ENCODE measurements around the gene TMEM151A.
A peak's percentile ranks its signal among the peaks of the same experiment; 100 is the strongest.

The TMEM151A gene

GRCh38 chr11:66331542-66332370, 40.1 kb downstream of the TMEM151A start:
- DNase-seq (ENCODE audit: low read depth): no peak

DNA sequence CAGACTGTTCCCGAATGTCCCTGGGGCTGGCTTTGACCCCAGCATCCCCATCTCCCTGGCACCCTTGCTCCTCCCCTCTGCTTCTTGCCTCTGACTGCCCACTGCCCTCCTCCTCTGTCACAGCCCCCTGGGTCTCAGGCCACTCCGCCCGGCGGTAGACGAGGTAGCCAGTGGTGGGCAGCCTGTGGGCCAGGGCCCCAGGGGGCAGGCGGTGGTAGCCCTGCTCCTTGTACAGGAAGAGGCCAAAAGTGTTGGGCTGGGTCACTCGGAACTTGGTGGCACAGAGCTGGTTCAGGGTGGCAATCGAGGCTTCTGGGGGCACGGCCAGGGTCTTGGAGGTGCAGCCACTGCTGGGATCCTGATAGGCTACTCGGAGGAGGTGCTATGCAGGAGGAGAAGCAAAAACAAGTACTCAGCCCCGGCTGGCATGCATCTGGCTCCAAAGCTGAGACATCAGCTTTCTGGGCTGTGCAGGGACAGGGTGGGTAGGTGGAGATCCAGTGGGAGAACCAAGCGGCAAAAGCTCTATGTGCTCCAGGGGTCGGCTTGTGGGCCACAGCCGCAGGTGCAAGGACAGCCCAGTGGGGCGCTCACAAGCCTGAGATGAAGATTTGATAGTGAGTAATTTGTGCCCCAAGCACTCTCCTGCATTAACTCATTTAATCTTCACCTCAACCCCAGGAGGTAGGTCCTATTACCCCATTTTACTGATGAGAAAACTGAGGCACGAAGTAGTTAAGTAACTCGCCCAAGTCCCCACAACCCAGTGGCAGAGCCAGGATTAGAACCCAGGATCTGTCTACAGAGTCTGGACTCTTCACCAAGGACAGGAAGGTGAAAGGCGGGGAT, 40.9 kb downstream of the TMEM151A start:
- H3K4me3 ChIP-seq (ENCODE audit: low read depth, low read length): no peak overlapping the region
- no peak for DNase-seq (ENCODE audit: low read depth)

More at GRCh38 chr11:66331542-66332370, 40.1 kb downstream of the TMEM151A start:
- H3K4me3 ChIP-seq (ENCODE audit: low read depth, low read length): no peak overlapping the region

- peak overlapping the region; percentile 77 for H3K4me3 ChIP-seq (ENCODE audit: low read depth, low read length)
- DNase-seq (ENCODE audit: low read depth): no peak
Measured at GRCh38 chr11:66333220-66333877, 41.7 kb downstream of the TMEM151A start.

DNA sequence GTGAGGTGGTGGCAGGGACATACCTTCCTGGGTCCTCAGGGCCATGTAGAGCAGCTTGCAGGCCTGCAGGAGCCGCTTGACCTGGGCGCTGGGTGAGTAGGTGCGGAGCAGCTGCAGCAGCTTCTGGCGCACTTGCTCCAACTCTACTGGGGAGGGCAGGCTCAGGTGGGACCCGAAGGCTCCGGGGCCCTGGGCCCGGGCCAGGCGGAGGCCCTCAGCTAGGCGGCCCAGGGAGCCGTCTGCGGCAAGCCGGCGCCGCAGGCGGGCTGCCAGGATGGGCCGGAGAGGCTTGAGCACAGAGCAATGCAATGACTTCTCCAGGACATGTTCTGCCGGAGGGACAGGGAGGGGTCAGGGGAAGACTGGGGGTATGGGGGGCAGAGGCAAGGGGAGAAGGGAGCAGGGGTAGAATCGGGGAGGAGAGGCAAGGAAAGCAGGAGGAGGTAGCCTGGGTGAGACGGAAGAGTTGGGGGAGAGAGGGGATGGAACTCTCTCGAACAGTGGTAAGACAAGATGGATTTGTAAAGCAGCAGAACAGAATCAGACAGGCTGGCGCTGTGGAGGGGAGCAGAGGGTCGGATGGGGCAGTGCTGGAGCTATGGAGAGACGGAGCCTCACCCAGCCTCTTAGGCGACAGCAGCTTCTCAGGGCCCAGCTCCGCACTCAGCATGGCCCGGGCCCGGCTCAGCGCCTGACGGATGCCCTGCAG, 42.4 kb downstream of the TMEM151A start:
- H3K4me3 ChIP-seq (ENCODE audit: low read depth, low read length): peak overlapping the region; percentile 77

GRCh38 chr11:66334605-66335442, 43.1 kb downstream of the TMEM151A start:
- no peak for DNase-seq (ENCODE audit: low read depth)
- H3K4me3 ChIP-seq (ENCODE audit: low read depth, low read length): peak overlapping the region; percentile 77

More for the DNA sequence above, 42.4 kb downstream of the TMEM151A start:
- DNase-seq (ENCODE audit: low read depth): no peak

DNA sequence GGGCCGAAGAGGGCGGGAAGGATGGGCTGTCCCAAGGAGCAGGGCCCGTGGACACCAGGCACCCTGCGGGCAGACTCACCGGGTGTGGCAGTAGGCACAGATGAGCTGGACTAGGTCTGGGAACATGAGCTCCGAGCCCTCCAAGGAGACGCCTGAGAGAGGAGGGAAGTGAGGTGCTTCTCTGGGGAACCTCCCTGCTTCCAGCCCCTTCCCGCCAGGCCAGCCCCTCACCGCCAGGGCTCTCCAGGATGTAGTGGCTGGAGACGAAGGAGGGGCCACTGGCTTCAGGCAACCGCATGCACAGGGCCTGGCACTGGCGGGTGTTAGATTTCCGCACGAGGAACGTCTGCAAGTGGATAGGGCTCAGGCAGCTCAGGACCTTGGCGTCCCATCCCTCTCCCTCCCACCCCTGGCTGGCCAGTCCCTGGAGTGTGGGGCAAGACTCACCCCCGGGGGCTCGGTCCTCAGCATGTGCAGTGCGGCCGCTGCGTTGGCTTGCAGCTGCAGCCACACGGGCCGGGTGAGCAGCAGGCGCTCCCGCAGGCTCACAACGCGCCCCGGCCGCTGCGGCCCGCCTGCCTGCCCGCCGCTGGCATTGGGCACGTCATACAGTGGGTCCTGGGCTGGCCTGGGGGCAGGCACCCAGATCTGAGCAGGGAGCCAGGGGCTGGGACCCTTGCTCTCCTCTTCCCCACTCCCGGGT, 44.0 kb downstream of the TMEM151A start:
- H3K4me3 ChIP-seq (ENCODE audit: low read depth, low read length): peak overlapping the region; percentile 77
- DNase-seq (ENCODE audit: low read depth): no peak

DNA sequence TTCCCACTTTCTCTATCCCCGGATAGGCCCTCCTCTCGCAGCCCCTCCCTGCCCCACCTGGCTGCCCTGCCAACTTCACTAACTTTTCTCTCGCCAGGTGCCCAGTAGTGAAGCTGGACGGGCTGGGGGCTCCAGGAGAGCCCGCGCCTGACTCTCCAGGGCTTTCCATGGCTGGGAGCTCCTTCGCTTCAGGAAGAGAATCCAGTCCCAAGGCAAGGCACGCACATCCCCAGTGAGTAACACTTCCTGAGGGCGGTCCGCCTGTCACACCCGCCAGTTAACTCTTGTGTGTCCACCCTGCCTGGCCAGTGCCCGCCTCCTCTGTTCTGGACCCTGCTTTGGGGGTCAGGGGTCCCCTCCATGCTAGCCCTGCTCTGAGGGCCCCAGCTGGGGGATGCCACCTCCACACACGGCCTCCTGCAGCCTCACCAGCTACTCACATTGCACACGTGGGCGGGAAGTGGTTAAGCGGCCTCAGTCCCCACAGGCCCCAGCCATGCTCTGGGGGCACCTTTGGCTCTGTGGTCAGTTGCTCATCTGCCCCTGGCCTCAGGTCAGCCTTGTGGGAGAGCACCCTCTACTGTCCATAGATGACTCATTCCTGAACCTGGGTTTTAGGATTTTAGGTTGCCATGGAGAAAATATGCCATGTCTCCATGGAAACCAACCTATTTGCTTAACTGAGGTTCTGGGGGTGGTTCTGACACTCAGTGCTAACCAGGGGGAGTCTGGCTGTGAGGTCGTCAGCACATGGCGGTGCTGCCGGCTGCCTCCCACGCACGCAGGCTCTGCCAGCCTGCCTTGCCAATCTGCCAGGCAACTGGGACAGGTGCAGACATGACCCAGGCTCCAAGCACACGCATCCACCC, 44.8 kb downstream of the TMEM151A start, which contains the start of gene RIN1:
Gene RIN1 (minus strand): TSS at position 201 of the 869 bp plus-strand sequence. CDS start 32 bp downstream, at position 169.
- peak within 1 kb of the TSS; percentile 77 for H3K4me3 ChIP-seq (ENCODE audit: low read depth, low read length)
- peak; percentile 98 for DNase-seq (ENCODE audit: low read depth)

DNA sequence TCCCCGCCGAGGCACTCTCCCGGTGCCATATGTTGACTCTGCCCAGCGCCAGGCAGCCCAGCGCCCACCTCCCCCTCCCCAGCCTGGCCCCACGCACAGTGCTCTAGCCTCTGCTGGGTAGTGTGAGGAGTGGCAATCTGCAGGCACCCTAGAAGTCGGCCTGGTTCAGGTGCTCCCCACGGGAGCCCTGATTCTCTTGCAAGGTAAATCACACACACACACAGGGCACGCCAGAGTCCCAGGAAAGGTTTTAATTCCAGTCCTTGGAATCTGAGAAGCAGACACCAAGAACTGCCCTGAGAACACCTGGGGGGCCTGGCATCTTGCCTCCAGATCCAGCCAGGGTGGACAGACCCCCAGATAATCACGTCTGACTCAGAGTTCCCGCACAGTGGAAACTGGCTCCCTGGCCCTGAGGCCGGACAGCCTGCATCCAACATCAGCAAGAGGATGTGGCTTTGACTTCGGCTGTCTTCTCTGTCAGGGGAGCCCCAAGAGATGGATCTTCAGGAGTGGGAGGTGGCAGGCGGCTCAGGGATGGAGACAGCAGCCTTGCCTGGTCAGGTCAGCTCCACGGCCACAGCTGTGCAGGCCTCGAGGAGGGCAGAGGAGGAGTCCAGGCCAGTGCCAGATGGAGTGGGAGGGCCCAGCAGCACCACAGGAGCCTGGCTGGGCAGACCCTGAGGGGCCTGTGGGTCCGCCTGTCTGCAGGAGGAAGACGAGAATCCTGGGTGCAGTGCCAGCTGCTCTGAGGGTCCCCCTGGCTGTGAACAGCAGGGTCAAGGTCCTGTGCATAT, 45.6 kb downstream of the TMEM151A start:
- H3K4me3 ChIP-seq (ENCODE audit: low read depth, low read length): no peak overlapping the region
- DNase-seq (ENCODE audit: low read depth): no peak

- DNase-seq (ENCODE audit: low read depth): no peak
- no peak overlapping the region for H3K4me3 ChIP-seq (ENCODE audit: low read depth, low read length)
Measured at GRCh38 chr11:66338276-66339161, 46.8 kb downstream of the TMEM151A start.

GRCh38 chr11:66339162-66339675, 47.5 kb downstream of the TMEM151A start:
- no peak for DNase-seq (ENCODE audit: low read depth)
- no peak overlapping the region for H3K4me3 ChIP-seq (ENCODE audit: low read depth, low read length)

- no peak overlapping the region for H3K4me3 ChIP-seq (ENCODE audit: low read depth, low read length)
- DNase-seq (ENCODE audit: low read depth): no peak
Measured at GRCh38 chr11:66339686-66340483, 48.2 kb downstream of the TMEM151A start.

DNA sequence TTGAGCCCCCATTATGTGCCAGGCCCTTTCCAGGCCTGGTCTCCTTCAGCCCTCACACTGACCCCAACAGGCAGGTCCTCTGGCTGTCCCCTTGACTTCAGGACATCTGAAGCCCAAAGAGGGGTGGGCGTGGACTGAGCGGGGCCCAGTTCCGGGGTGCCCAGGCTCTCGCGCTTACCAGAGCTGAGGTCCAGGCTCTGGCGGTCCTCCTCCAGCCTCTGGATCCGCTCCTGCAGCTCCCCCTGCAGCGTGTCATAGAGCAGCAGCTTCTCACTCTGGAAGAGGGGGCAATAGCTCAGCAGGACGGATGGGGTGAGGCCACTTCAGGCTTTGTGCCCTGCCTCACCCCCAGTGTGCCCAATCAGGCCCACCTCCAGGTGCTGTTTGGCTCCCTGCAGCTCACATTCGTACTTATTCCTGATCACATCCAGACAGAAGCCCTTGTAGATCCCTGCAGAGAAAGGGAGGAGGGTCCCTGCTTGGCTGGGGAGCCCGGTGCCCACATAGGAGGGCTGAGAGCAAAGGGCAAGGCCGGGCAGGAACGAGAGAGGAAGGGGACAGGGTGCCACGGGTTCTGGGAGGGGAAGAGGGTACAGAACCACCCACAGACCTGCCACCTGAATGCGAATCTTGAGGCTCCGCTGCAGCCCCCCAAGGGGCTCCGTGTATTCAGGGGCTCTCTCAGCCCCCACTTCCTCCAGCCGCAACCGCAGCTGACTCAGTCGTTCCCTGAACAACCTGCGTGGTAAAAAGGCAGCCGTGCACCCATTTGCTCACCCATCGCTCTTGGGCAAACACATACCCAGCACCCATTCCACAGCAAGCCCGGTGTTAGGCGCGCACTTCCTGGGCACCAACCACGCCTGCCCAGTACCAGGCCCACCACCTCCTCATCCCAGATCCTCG, 49.2 kb downstream of the TMEM151A start:
- H3K4me3 ChIP-seq (ENCODE audit: low read depth, low read length): no peak overlapping the region
- DNase-seq (ENCODE audit: low read depth): no peak

- DNase-seq (ENCODE audit: low read depth): no peak
- H3K4me3 ChIP-seq (ENCODE audit: low read depth, low read length): no peak overlapping the region
Measured at GRCh38 chr11:66341502-66342126, 49.9 kb downstream of the TMEM151A start.

Data from skeletal muscle cell (primary cell).